ENCODE data around the gene WDR87.

GRCh38 chr19:37896180-37896579 lies 10.2 kb downstream of the WDR87 start:
- no peak for TF ChIP-seq CTCF (IDR thresholded peaks at IDR 0.05 in 8 of 11, conservative IDR thresholded peaks at IDR 0.05 in 3 of 11)
- TF ChIP-seq POLR2AphosphoS5 (IDR thresholded peaks at IDR 0.05): no peak
- no peak for TF ChIP-seq POLR2A (IDR thresholded peaks at IDR 0.05)

All from spleen (tissue), 7 donors.